MM.1S (cell line): ENCODE data around the gene STARD3.

ENCODE experiments used
- CTCF ChIP-seq: fragments of 300-600 bp; sonication (generic); IDR thresholded peaks from 2 replicates; pipeline ENCODE4 v1.5.1; 2016; ENCODE audit warnings: antibody characterized with exemption, low read length, mixed read lengths
- EZH2 ChIP-seq: fragments of 300-600 bp; sonication (generic); optimal IDR thresholded peaks from 2 replicates; pipeline ENCODE3; 2017; ENCODE audit warnings: low read depth, mild to moderate bottlenecking, antibody characterized with exemption, low read length, mixed read lengths
- EZH2phosphoT487 ChIP-seq: fragments of 300-600 bp; sonication (generic); IDR thresholded peaks from 2 replicates; pipeline ENCODE4 v1.6.1; 2018; ENCODE audit warnings: antibody characterized with exemption, low read length

- no peak for TF ChIP-seq CTCF
- TF ChIP-seq EZH2, result no peak
- no peak for TF ChIP-seq EZH2phosphoT487
Observed at GRCh38 chr17:39663340-39663687, 26.4 kb downstream of the STARD3 start.
